B cell (primary cell): ENCODE measurements around the gene PYGO2. TPM values are rescaled to one million over a fixed set of nuclear protein-coding genes. Genes with fewer than 3 reads are reported as not detected.

Experiments used
- ATAC-seq: fragments of 200-7000 bp; cut with Tn5 transposase; one replicate; pipeline ENCODE4 v1.10.0; 2021; ENCODE audit warnings: low read depth, mild to moderate bottlenecking, moderate number of reproducible peaks, moderate library complexity
- CTCF ChIA-PET: fragments of 350-600 bp; sonication (Branson Sonifier 250); formaldehyde crosslinking; loops from one replicate; lab custom pipeline; 2021; ENCODE audit warnings: antibody characterized with exemption, inconsistent platforms; lab: Charles Lee
- POLR2A ChIA-PET: fragments of 350-600 bp; sonication (Branson Sonifier 250); formaldehyde crosslinking; loops from one replicate; lab custom pipeline; 2021; ENCODE audit warnings: antibody characterized with exemption; lab: Charles Lee
- DNase-seq: peaks from one replicate; pipeline ENCODE4 v3.0.0; 2013
- H2AFZ ChIP-seq: 2 replicates; pipeline ENCODE4 v1.6.1; 2012; ENCODE audit warnings: mild to moderate bottlenecking, low read depth, low read length; ENCODE audit not compliant: insufficient read depth, poor library complexity, severe bottlenecking
- H3K27ac ChIP-seq, 2 donors: 1 replicate in 1 of 2; 2 replicates in 1 of 2; pipeline ENCODE4 v1.5.1; 2012 to 2013; ENCODE audit warnings: low read length in 2 of 2, mild to moderate bottlenecking in 2 of 2, moderate library complexity in 1 of 2
- H3K27me3 ChIP-seq, 4 experiments: fragments of 200-600 bp in 1 of 4; sonication (generic) in 1 of 4; replicated peaks in 1 of 4; 1 replicate in 2 of 4; 2 replicates in 2 of 4; pipeline versions ENCODE4 v1.6.1 to v1.7.0; 2013 to 2016; ENCODE audit warnings: low read length in 3 of 4, mild to moderate bottlenecking in 2 of 4, mixed read lengths in 1 of 4, moderate library complexity in 1 of 4; ENCODE audit not compliant: insufficient read depth in 4 of 4, control insufficient read depth in 3 of 4; ENCODE audit errors: control extremely low read depth in 1 of 4
- H3K36me3 ChIP-seq, 2 experiments: replicated peaks in 1 of 2; 1 replicate in 1 of 2; 2 replicates in 1 of 2; pipeline versions ENCODE4 v1.6.1 to v1.7.1; 2013; ENCODE audit warnings: low read length in 1 of 2; ENCODE audit not compliant: insufficient read depth in 2 of 2, control insufficient read depth in 1 of 2; ENCODE audit errors: control extremely low read depth in 1 of 2, extremely low read depth in 1 of 2
- H3K4me1 ChIP-seq, 2 donors: fragments of 200-600 bp in 1 of 2; sonication (generic) in 1 of 2; 1 replicate in 1 of 2; 2 replicates in 1 of 2; pipeline versions ENCODE4 v1.5.1 to v1.6.1; 2013 to 2017; ENCODE audit warnings: low read length in 2 of 2; ENCODE audit not compliant: control insufficient read depth in 2 of 2, insufficient read depth in 2 of 2
- H3K4me2 ChIP-seq: replicated peaks from 2 replicates; pipeline ENCODE3; 2012; ENCODE audit warnings: mild to moderate bottlenecking, low read depth, low read length; ENCODE audit not compliant: poor library complexity, severe bottlenecking
- H3K4me3 ChIP-seq, 5 experiments: fragments of 200-600 bp in 1 of 5; sonication (generic) in 1 of 5; 1 replicate in 3 of 5; 2 replicates in 2 of 5; pipeline versions ENCODE4 v1.5.1 to v1.7.0; 2011 to 2016; ENCODE audit warnings: low read length in 4 of 5, mild to moderate bottlenecking in 4 of 5, low read depth in 2 of 5, control low read depth in 1 of 5, moderate library complexity in 1 of 5; ENCODE audit not compliant: insufficient read depth in 1 of 5; ENCODE audit errors: control extremely low read depth in 1 of 5, extremely low read depth in 1 of 5
- H3K79me2 ChIP-seq: fragments of 200-600 bp; sonication (generic); one replicate; pipeline ENCODE4 v1.6.0; 2016; ENCODE audit warnings: low read length; ENCODE audit not compliant: control insufficient read depth, insufficient read depth
- H3K9ac ChIP-seq: fragments of 200-600 bp; sonication (generic); 2 replicates; pipeline ENCODE4 v1.6.1; 2017; ENCODE audit warnings: mild to moderate bottlenecking, low read length, moderate library complexity
- H3K9me3 ChIP-seq, 3 donors: one replicate each; pipeline versions ENCODE4 v1.6.1 to v1.7.1; 2013; ENCODE audit warnings: low read length in 2 of 3; ENCODE audit not compliant: control insufficient read depth in 2 of 3, insufficient read depth in 1 of 3; ENCODE audit errors: control extremely low read depth in 1 of 3
- H4K20me1 ChIP-seq: 2 replicates; pipeline ENCODE4 v1.6.0; 2012; ENCODE audit warnings: mild to moderate bottlenecking, low read length; ENCODE audit not compliant: insufficient read depth, control insufficient read depth, poor library complexity, severe bottlenecking
- H3K27ac Mint-ChIP-seq: one replicate; pipeline ENCODE4 v1.8.0; 2021; ENCODE audit warnings: mixed read lengths
- H3K27me3 Mint-ChIP-seq: one replicate; pipeline ENCODE4 v1.8.0; 2021; ENCODE audit warnings: mixed read lengths
- H3K4me1 Mint-ChIP-seq: one replicate; pipeline ENCODE4 v1.8.0; 2021; ENCODE audit warnings: mixed read lengths
- H3K4me3 Mint-ChIP-seq: one replicate; pipeline ENCODE4 v1.8.0; 2021; ENCODE audit warnings: mixed read lengths
- H3K9me3 Mint-ChIP-seq: one replicate; pipeline ENCODE4 v1.8.0; 2022; ENCODE audit warnings: mixed read lengths; ENCODE audit not compliant: insufficient read depth
- CTCF ChIP-seq: fragments of 200-600 bp; IDR thresholded peaks from one replicate; pipeline ENCODE4 v1.8.0; 2022; ENCODE audit warnings: antibody characterized with exemption, mild to moderate bottlenecking
- EZH2 ChIP-seq: IDR thresholded peaks from 2 replicates; pipeline ENCODE4 v1.6.1; 2012; ENCODE audit warnings: borderline replicate concordance, low read depth, mild to moderate bottlenecking, moderate library complexity, low read length; ENCODE audit not compliant: insufficient read depth, poor library complexity, severe bottlenecking
- WGBS: methylation state at CpG from one replicate; pipeline ENCODE4 v1.1.5; 2013; ENCODE audit warnings: missing lambda C conversion rate; ENCODE audit not compliant: insufficient coverage; 5-methylcytosine and 5-hydroxymethylcytosine counted together
- intact Hi-C: fragments of 100-400 bp; cut with micrococcal nuclease; formaldehyde crosslinking; loops from one replicate; pipeline ENCODE4 v1.10.0; 2022
- polyA plus RNA-seq: library from polyadenylated mRNA; depleted of rRNA; stranded (reverse); fragments of >200 nt; gene quantifications from 2 replicates; pipeline ENCODE4 v1.2.3, GENCODE V29; 2012
- total RNA-seq, 2 donors: library from RNA; stranded (reverse); fragments of 120-200 nt in 1 of 2; gene quantifications; 1 replicate in 1 of 2; 2 replicates in 1 of 2; pipeline versions ENCODE4 v1.2.3 to v1.2.4, GENCODE V29; 2013 to 2022

Gene PYGO2
- total and polyA plus RNA-seq, 2 donors (not counting 1 experiment from before 2014, with no cell fraction given) = 22.2 to 52.7 TPM

- peaks cover 95 to 97% of the 10 kb centered on the region in 2 donors for H3K4me1 ChIP-seq
- POLR2A ChIA-PET = interaction anchor here (2.4 kb wide), 1 partner anchor 9 kb away, joined by 17 read pairs; no protein-coding TSS in a partner anchor
- no peak overlapping the region for H3K4me3 Mint-ChIP-seq
Observed at GRCh38 chr1:155008015-155008941, 46.7 kb upstream of the PYGO2 start.

More at GRCh38 chr1:155008015-155008941, 46.7 kb upstream of the PYGO2 start:
- TF ChIP-seq EZH2 = no peak
- no peak for TF ChIP-seq CTCF
- H3K36me3 ChIP-seq = peaks cover 0 to 10% of the 10 kb centered on the region in 2 experiments
- peak overlapping the region; percentile 96 for H3K4me2 ChIP-seq
- H3K9me3 Mint-ChIP-seq = no peaks in the 10 kb centered on the region
- peak overlapping the region in 1 of 5 experiments; percentile 18 for H3K4me3 ChIP-seq
- H3K4me1 Mint-ChIP-seq = peaks cover 79% of the 10 kb centered on the region
- CTCF ChIA-PET = interaction anchor here (1.4 to 18.4 kb wide), 3 partner anchors 6 to 43 kb away, joined by 4 to 295 read pairs (median 295); partner anchors contain the start of genes LENEP and ZBTB7B
- intact Hi-C loops = no loop called here
- peaks cover 34% of the 10 kb centered on the region for H4K20me1 ChIP-seq
- ATAC-seq = no peak
- H3K79me2 ChIP-seq = peaks cover 59% of the 10 kb centered on the region
- H3K27me3 ChIP-seq = no peaks in the 10 kb centered on the region
- H3K9me3 ChIP-seq = no peaks in the 10 kb centered on the region
- WGBS = 52% methylated on average over 3 of the region's 16 CpGs
- H2AFZ ChIP-seq = no peak overlapping the region
- H3K27me3 Mint-ChIP-seq = no peaks in the 10 kb centered on the region
- H3K9ac ChIP-seq = no peak overlapping the region
- H3K27ac Mint-ChIP-seq = peak overlapping the region; percentile 79
- no peak for DNase-seq
- H3K27ac ChIP-seq = peak overlapping the region; percentile 12 to 60
